SH-SY5Y (cell line): ENCODE results near the gene SPG11.

Source experiments
- GATA2 ChIP-seq: IDR thresholded peaks from 2 replicates; pipeline ENCODE4 v1.6.1; 2011; ENCODE audit warnings: mild to moderate bottlenecking, low read depth, low read length
- GATA3 ChIP-seq: IDR thresholded peaks from 2 replicates; pipeline ENCODE4 v1.6.1; 2011; ENCODE audit warnings: low read depth, mild to moderate bottlenecking, low read length, moderate library complexity

GRCh38 chr15:44529864-44530604 lies 133.4 kb downstream of the SPG11 start:
- TF ChIP-seq GATA3 (no peak), GATA2 (no peak)
